ENCODE measurements around the gene NBAS.

Gene NBAS

GRCh38 chr2:15178946-15179345 lies 382.2 kb downstream of the NBAS start:
- no peak for DNase-seq (ENCODE audit: low read depth in 2 of 2)
- no peak overlapping the region for H3K4me3 ChIP-seq (replicated peaks in 1 of 2; ENCODE audit: low read depth in 2 of 2, low read length in 2 of 2)
- TF ChIP-seq CTCF (IDR thresholded peaks at IDR 0.05; ENCODE audit: low read depth, low read length) = no peak

GRCh38 chr2:15177103-15177502 lies 384.0 kb downstream of the NBAS start:
- no peak overlapping the region for H3K4me3 ChIP-seq (replicated peaks in 1 of 2; ENCODE audit: low read depth in 2 of 2, low read length in 2 of 2)
- TF ChIP-seq CTCF (IDR thresholded peaks at IDR 0.05; ENCODE audit: low read depth, low read length) = no peak
- DNase-seq (ENCODE audit: low read depth in 2 of 2) = peak in 1 of 2 donors; percentile 32

GRCh38 chr2:15176604-15177003 lies 384.5 kb downstream of the NBAS start:
- DNase-seq (ENCODE audit: low read depth in 2 of 2) = no peak
- TF ChIP-seq CTCF (IDR thresholded peaks at IDR 0.05; ENCODE audit: low read depth, low read length) = no peak
- no peak overlapping the region for H3K4me3 ChIP-seq (replicated peaks in 1 of 2; ENCODE audit: low read depth in 2 of 2, low read length in 2 of 2)

GRCh38 chr2:15174567-15174966 lies 386.6 kb downstream of the NBAS start:
- no peak overlapping the region for H3K4me3 ChIP-seq (replicated peaks in 1 of 2; ENCODE audit: low read depth in 2 of 2, low read length in 2 of 2)
- no peak for TF ChIP-seq CTCF (IDR thresholded peaks at IDR 0.05; ENCODE audit: low read depth, low read length)
- no peak for DNase-seq (ENCODE audit: low read depth in 2 of 2)

- TF ChIP-seq CTCF (IDR thresholded peaks at IDR 0.05; ENCODE audit: low read depth, low read length) = no peak
- H3K4me3 ChIP-seq (replicated peaks in 1 of 2; ENCODE audit: low read depth in 2 of 2, low read length in 2 of 2) = no peak overlapping the region
- no peak for DNase-seq (ENCODE audit: low read depth in 2 of 2)
These were observed 387.6 kb downstream of the NBAS start for GRCh38 chr2:15173501-15173900.

- DNase-seq (ENCODE audit: low read depth in 2 of 2) = no peak
- H3K4me3 ChIP-seq (replicated peaks in 1 of 2; ENCODE audit: low read depth in 2 of 2, low read length in 2 of 2) = no peak overlapping the region
These were observed 388.3 kb downstream of the NBAS start for GRCh38 chr2:15172825-15173224.

More at GRCh38 chr2:15172825-15173224, 388.3 kb downstream of the NBAS start:
- TF ChIP-seq CTCF (IDR thresholded peaks at IDR 0.05; ENCODE audit: low read depth, low read length) = no peak

Data from cardiac fibroblast (primary cell).